NT2/D1 (cell line): ENCODE measurements around the gene HOXA4.

Experiments used
- DNase-seq: peaks from one replicate; pipeline ENCODE4 v3.0.0-alpha.2; 2011; ENCODE audit warnings: low read depth, low spot score
- H3K27me3 ChIP-seq: 2 replicates; pipeline ENCODE4 v1.6.0; 2011; ENCODE audit warnings: mild to moderate bottlenecking; ENCODE audit not compliant: insufficient read length, insufficient read depth
- H3K36me3 ChIP-seq: 2 replicates; pipeline ENCODE4 v1.6.1; 2011; ENCODE audit warnings: mild to moderate bottlenecking, low read length, mixed read lengths; ENCODE audit not compliant: insufficient read depth, insufficient read length
- H3K4me1 ChIP-seq: 2 replicates; pipeline ENCODE4 v1.5.1; 2011; ENCODE audit not compliant: insufficient read depth, insufficient read length
- H3K4me3 ChIP-seq: 2 replicates; pipeline ENCODE4 v1.5.1; 2011; ENCODE audit warnings: low read depth; ENCODE audit not compliant: insufficient read length
- H3K9ac ChIP-seq: 2 replicates; pipeline ENCODE4 v1.6.0; 2011; ENCODE audit warnings: low read depth; ENCODE audit not compliant: insufficient read length
- H3K9me3 ChIP-seq: 2 replicates; pipeline ENCODE4 v1.5.1; 2011; ENCODE audit warnings: mild to moderate bottlenecking, low read length; ENCODE audit not compliant: insufficient read depth
- SUZ12 ChIP-seq: IDR thresholded peaks from 2 replicates; pipeline ENCODE4 v1.6.1; 2011; ENCODE audit not compliant: insufficient read length, insufficient read depth; ENCODE audit errors: extremely low read depth
- YY1 ChIP-seq: IDR thresholded peaks from 2 replicates; pipeline ENCODE4 v1.6.1; 2011; ENCODE audit not compliant: insufficient read length, insufficient read depth
- ZNF274 ChIP-seq: IDR thresholded peaks from 2 replicates; pipeline ENCODE4 v1.6.1; 2011; ENCODE audit warnings: mild to moderate bottlenecking, low read depth, low read length

Gene HOXA4

GRCh38 chr7:27116031-27116961, 14.3 kb downstream of the HOXA4 start:
- Histone ChIP-seq H3K4me3 (no peak overlapping the region), H3K9ac (no peak overlapping the region), H3K4me1 (peaks cover 2% of the 10 kb centered on the region), H3K9me3 (no peaks in the 10 kb centered on the region), H3K36me3 (no peaks in the 10 kb centered on the region), H3K27me3 (peaks cover 97% of the 10 kb centered on the region)
- no peak for DNase-seq
- TF ChIP-seq YY1 (no peak), ZNF274 (no peak), SUZ12 (no peak)

DNA sequence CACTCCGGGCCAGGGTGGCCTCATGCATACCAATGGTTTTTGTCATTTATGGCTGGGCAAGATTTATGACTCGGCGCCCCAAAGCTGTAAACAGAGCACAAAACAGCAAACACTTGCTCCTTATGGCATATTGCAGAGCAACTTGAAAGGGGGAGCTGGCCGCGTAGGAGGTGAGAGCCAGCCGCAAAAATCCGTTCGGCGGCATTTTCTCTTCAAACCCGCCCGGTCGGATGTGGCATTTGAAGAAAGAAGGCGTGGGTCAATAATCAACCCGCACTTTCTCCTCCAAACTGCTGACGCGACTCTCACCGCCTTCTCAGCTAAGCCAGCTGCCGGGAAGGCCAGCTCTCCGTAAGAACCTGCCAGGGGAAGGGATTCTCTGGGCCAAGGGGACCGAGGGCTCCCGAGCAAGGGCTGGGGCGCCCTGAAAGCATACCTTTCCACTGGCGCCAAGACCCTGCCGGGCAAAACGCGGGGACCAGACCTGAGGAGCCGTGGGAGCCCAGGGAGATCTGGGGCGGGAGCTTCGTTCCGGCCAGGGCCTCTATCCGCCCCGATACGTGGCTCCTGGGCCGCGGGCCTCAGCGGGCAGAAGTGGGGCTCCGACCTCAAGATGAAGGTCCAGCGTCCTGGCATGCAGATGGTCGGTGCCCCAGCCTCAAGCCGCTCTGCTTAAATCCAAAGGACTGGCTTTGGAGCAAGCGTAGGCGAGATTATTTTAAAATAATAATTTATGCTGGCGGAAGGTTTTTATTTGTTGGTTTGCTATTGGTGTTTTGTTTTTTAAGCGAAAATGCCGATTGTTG, 15.1 kb downstream of the HOXA4 start:
- TF ChIP-seq YY1 (no peak), SUZ12 (no peak), ZNF274 (no peak)
- DNase-seq, result no peak
- peaks cover 5% of the 10 kb centered on the region for H3K4me1 ChIP-seq
- no peak overlapping the region for H3K4me3 ChIP-seq
- no peaks in the 10 kb centered on the region for H3K36me3 ChIP-seq
- no peak overlapping the region for H3K9ac ChIP-seq
- H3K9me3 ChIP-seq, result no peaks in the 10 kb centered on the region
- H3K27me3 ChIP-seq, result peaks cover 97% of the 10 kb centered on the region

DNA sequence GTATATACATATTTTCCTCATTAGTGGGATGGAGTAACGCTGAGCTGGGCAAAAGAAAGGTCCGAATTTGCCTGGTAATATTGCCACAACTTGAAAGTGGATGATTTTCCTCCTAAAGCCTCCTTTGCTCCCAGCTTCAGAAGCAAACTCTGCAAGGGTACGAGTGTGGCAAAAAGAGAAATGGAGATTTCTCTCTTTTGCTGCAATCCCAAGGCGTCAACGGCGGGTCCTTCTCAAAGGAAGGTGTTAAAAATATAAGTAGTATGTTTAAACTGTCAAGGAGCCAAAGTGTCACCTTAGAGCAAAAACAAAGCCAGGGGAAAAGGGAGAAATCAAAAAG, 15.7 kb downstream of the HOXA4 start:
- Histone ChIP-seq H3K4me3 (no peak overlapping the region), H3K9ac (no peak overlapping the region), H3K4me1 (peaks cover 6% of the 10 kb centered on the region), H3K36me3 (no peaks in the 10 kb centered on the region), H3K9me3 (no peaks in the 10 kb centered on the region), H3K27me3 (peaks cover 97% of the 10 kb centered on the region)
- no peak for DNase-seq
- TF ChIP-seq SUZ12 (peak; percentile 38), YY1 (no peak)

DNA sequence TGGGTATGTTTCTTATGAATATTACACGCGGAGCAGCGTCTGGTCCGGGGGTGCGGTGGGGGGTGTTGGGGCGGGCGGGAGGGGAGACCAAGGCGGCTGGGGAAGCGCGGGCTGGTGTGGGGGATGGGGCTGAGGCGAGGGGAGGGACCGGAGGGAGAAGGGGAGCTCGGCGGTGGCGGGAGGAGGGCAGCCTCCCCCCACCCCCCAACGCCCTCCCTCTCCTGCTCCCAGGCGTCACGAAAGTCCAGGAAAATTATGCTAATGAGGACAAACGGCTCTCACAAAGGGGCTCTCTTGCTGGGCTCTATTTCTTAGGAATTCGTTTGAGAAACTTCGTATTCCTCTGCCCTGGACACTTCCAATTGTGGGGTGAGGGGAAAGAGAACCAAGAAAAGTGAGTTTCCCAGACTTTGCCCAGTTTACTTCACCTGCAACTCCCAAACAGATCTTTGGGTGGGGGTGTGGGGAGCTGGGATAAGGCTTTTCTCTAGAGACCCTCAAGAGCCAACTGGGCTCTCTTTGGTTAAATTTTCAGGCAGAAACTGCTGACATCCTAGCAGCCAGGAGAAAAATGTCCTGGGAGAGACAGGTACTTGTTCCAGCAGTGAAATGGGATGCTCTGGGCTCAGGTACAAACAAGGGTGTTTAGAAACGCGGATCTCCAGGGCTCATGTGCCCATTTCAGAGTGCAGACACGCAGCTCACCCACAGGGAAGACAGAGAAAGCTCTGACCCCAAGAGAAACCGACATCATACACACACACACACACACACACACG, 16.4 kb downstream of the HOXA4 start:
- H3K9ac ChIP-seq, result no peak overlapping the region
- peaks cover 97% of the 10 kb centered on the region for H3K27me3 ChIP-seq
- TF ChIP-seq SUZ12, result peak; percentile 10
- no peak for TF ChIP-seq YY1
- no peak for TF ChIP-seq ZNF274
- no peaks in the 10 kb centered on the region for H3K36me3 ChIP-seq
- DNase-seq, result no peak
- H3K9me3 ChIP-seq, result no peaks in the 10 kb centered on the region
- no peak overlapping the region for H3K4me3 ChIP-seq
- H3K4me1 ChIP-seq, result peaks cover 6% of the 10 kb centered on the region

GRCh38 chr7:27112955-27113949, 17.3 kb downstream of the HOXA4 start:
- TF ChIP-seq ZNF274 (no peak), SUZ12 (no peak), YY1 (no peak)
- no peak for DNase-seq
- H3K36me3 ChIP-seq, result no peaks in the 10 kb centered on the region
- H3K9ac ChIP-seq, result no peak overlapping the region
- peaks cover 97% of the 10 kb centered on the region for H3K27me3 ChIP-seq
- peaks cover 7% of the 10 kb centered on the region for H3K4me1 ChIP-seq
- no peaks in the 10 kb centered on the region for H3K9me3 ChIP-seq
- H3K4me3 ChIP-seq, result peak overlapping the region; percentile 11

DNA sequence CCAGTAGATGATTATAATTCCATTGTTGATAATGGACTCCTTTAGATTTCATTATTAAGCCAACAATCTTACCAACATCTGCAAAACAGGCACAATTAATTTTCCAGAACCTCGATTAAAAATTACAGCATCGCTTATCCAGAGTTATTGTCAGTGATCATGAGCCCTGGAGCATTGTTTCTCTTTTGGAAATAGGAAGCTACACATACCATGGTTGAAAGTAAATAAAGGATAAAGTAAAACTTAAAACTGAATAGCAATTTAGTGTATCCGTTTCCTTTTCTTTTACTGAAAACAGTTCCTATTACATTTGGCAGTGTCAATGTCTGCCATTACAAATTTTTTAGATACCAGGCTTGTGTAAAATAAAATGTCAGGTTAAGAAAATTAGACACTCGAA, 18.2 kb downstream of the HOXA4 start:
- no peak for DNase-seq
- no peaks in the 10 kb centered on the region for H3K36me3 ChIP-seq
- H3K4me1 ChIP-seq, result peaks cover 11% of the 10 kb centered on the region
- no peak overlapping the region for H3K9ac ChIP-seq
- peaks cover 97% of the 10 kb centered on the region for H3K27me3 ChIP-seq
- no peak for TF ChIP-seq YY1
- no peak for TF ChIP-seq SUZ12
- TF ChIP-seq ZNF274, result no peak
- no peak overlapping the region for H3K4me3 ChIP-seq
- H3K9me3 ChIP-seq, result no peaks in the 10 kb centered on the region
